Measurements from ENCODE around the gene HPCAL4.

- no peak for TF ChIP-seq CTCF (IDR thresholded peaks at IDR 0.05)
- TF ChIP-seq POLR2A (IDR thresholded peaks at IDR 0.05; ENCODE audit: low read length) = no peak
- TF ChIP-seq MAX (IDR thresholded peaks at IDR 0.05) = no peak
- TF ChIP-seq JUN (IDR thresholded peaks at IDR 0.05) = no peak
- TF ChIP-seq EHMT2 (IDR thresholded peaks at IDR 0.05; ENCODE audit: low read depth) = no peak
- TF ChIP-seq RFX5 (IDR thresholded peaks at IDR 0.05) = no peak
- no peak for TF ChIP-seq HOXB13 (CRISPR knock-in tag; IDR thresholded peaks at IDR 0.05; ENCODE audit: low read depth)
- no peak for TF ChIP-seq ZSCAN20 (CRISPR knock-in tag; IDR thresholded peaks at IDR 0.05)
- TF ChIP-seq ESRRA (IDR thresholded peaks at IDR 0.05; ENCODE audit: borderline replicate concordance, low read length) = no peak
- TF ChIP-seq CHD2 (IDR thresholded peaks at IDR 0.05; ENCODE audit: low read length, partially characterized antibody) = no peak
- TF ChIP-seq E2F6 (IDR thresholded peaks at IDR 0.05; ENCODE audit: borderline replicate concordance, low read depth) = no peak
- TF ChIP-seq REST (IDR thresholded peaks at IDR 0.05) = no peak
- TF ChIP-seq TFCP2L1 (CRISPR knock-in tag; IDR thresholded peaks at IDR 0.05) = no peak
Measured at GRCh38 chr1:39695016-39695415, 3.8 kb upstream of the HPCAL4 start.
